ENCODE data around the gene KRT25. TPM values are rescaled to one million over a fixed set of nuclear protein-coding genes. Genes with fewer than 3 reads are reported as not detected.

Gene KRT25
- total RNA-seq (2021): 0.28 and 0.42 TPM in 2 replicates
- Bru-seq, nascent RNA: percentile 14 among the genes with signal in this experiment
- BruChase-seq, experiment 1, labeled RNA remaining after a 2-hour chase: not detected
- percentile 17 among the genes with signal in this experiment for BruChase-seq, experiment 2, labeled RNA remaining after a 6-hour chase
- long read RNA-seq, partial matches to known transcripts: 2 of 2 reads
- long read RNA-seq, other reads (novel, unspliced or antisense): 0 of 2 reads

- Histone ChIP-seq H3K4me1 (ENCODE audit: insufficient read depth, low read length, poor library complexity, severe bottlenecking) (peaks cover 13% of the 10 kb centered on the region), H3K4me3 (ENCODE audit: low read depth, low read length, poor library complexity, severe bottlenecking) (no peak within 1 kb of the TSS), H3K36me3 (ENCODE audit: insufficient read depth, low read length, poor library complexity, severe bottlenecking) (no peaks in the 10 kb centered on the region), H3K27me3 (replicated peaks; ENCODE audit: insufficient read depth, low read depth, low read length, poor library complexity) (no peaks in the 10 kb centered on the region), H3K27ac (ENCODE audit: low read depth, low read length, poor library complexity, severe bottlenecking) (no peak within 1 kb of the TSS), H3K9me3 (ENCODE audit: low read depth, low read length, poor library complexity, severe bottlenecking) (peaks cover 4% of the 10 kb centered on the region)
- CTCF ChIA-PET: no interaction called here
- DNase-seq (ENCODE audit: low spot score): no peak
- intact Hi-C loops (cut with micrococcal nuclease; ENCODE audit: unreplicated experiment): no loop called here
- TF ChIP-seq CTCF (conservative IDR thresholded peaks at IDR 0.05; ENCODE audit: low read depth, low read length) (no peak), EZH2 (IDR thresholded peaks at IDR 0.05; ENCODE audit: borderline replicate concordance, low read depth, low read length, poor library complexity, severe bottlenecking) (no peak)
- BruUV-seq (replicated peaks): no TSS peak
- POLR2A ChIA-PET (ENCODE audit: low non-redundant PET): no interaction called here
Measured at GRCh38 chr17:40755231-40755630, at the start of gene KRT25. Gene KRT25 (minus strand): TSS chr17:40755331. CDS start chr17:40755271, 60 bp downstream.

- ChIA-PET POLR2A (ENCODE audit: low non-redundant PET) (no interaction called here), CTCF (interaction anchor here (0.6 to 1.7 kb wide), 2 partner anchors 859 to 862 kb away, joined by 3 to 4 read pairs; no protein-coding TSS in a partner anchor)
- BruUV-seq (replicated peaks): no TSS peak
- H3K27ac ChIP-seq (ENCODE audit: low read depth, low read length, poor library complexity, severe bottlenecking): no peak overlapping the region
- intact Hi-C loops (cut with micrococcal nuclease; ENCODE audit: unreplicated experiment): loop anchor here (2.0 to 5.0 kb wide), 4 partner anchors 104 to 863 kb away; partner anchors contain the start of gene KRTAP4-5
- no peaks in the 10 kb centered on the region for H3K27me3 ChIP-seq (replicated peaks; ENCODE audit: insufficient read depth, low read depth, low read length, poor library complexity)
- H3K36me3 ChIP-seq (ENCODE audit: insufficient read depth, low read length, poor library complexity, severe bottlenecking): no peaks in the 10 kb centered on the region
- no peak overlapping the region for H3K4me3 ChIP-seq (ENCODE audit: low read depth, low read length, poor library complexity, severe bottlenecking)
- TF ChIP-seq CTCF (conservative IDR thresholded peaks at IDR 0.05; ENCODE audit: low read depth, low read length) (peak; percentile 77), EZH2 (IDR thresholded peaks at IDR 0.05; ENCODE audit: borderline replicate concordance, low read depth, low read length, poor library complexity, severe bottlenecking) (no peak)
- H3K9me3 ChIP-seq (ENCODE audit: low read depth, low read length, poor library complexity, severe bottlenecking): no peaks in the 10 kb centered on the region
- H3K4me1 ChIP-seq (ENCODE audit: insufficient read depth, low read length, poor library complexity, severe bottlenecking): no peaks in the 10 kb centered on the region
- peak; percentile 80 for DNase-seq (ENCODE audit: low spot score)
Measured at GRCh38 chr17:40803617-40804082, 48.5 kb upstream of the KRT25 start.

- H3K4me3 ChIP-seq (ENCODE audit: low read depth, low read length, poor library complexity, severe bottlenecking): no peak overlapping the region
- intact Hi-C loops (cut with micrococcal nuclease; ENCODE audit: unreplicated experiment): loop anchor here (5.0 kb wide), 3 partner anchors 106 to 746 kb away; partner anchors contain the start of gene KRTAP4-5
- ChIA-PET CTCF (no interaction called here), POLR2A (ENCODE audit: low non-redundant PET) (no interaction called here)
- TF ChIP-seq CTCF (conservative IDR thresholded peaks at IDR 0.05; ENCODE audit: low read depth, low read length) (no peak), EZH2 (IDR thresholded peaks at IDR 0.05; ENCODE audit: borderline replicate concordance, low read depth, low read length, poor library complexity, severe bottlenecking) (no peak)
- H3K27me3 ChIP-seq (replicated peaks; ENCODE audit: insufficient read depth, low read depth, low read length, poor library complexity): no peaks in the 10 kb centered on the region
- no peaks in the 10 kb centered on the region for H3K4me1 ChIP-seq (ENCODE audit: insufficient read depth, low read length, poor library complexity, severe bottlenecking)
- no peaks in the 10 kb centered on the region for H3K9me3 ChIP-seq (ENCODE audit: low read depth, low read length, poor library complexity, severe bottlenecking)
- H3K36me3 ChIP-seq (ENCODE audit: insufficient read depth, low read length, poor library complexity, severe bottlenecking): no peaks in the 10 kb centered on the region
- no peak overlapping the region for H3K27ac ChIP-seq (ENCODE audit: low read depth, low read length, poor library complexity, severe bottlenecking)
- no TSS peak for BruUV-seq (replicated peaks)
- no peak for DNase-seq (ENCODE audit: low spot score)
Measured at GRCh38 chr17:40801157-40801556, 46.0 kb upstream of the KRT25 start.
